ENCODE data around the gene SKI.

SKI gene

GRCh38 chr1:2352341-2352896 is 124.3 kb downstream of the SKI start:
- DNase-seq (ENCODE audit: low read depth): no peak

DNA sequence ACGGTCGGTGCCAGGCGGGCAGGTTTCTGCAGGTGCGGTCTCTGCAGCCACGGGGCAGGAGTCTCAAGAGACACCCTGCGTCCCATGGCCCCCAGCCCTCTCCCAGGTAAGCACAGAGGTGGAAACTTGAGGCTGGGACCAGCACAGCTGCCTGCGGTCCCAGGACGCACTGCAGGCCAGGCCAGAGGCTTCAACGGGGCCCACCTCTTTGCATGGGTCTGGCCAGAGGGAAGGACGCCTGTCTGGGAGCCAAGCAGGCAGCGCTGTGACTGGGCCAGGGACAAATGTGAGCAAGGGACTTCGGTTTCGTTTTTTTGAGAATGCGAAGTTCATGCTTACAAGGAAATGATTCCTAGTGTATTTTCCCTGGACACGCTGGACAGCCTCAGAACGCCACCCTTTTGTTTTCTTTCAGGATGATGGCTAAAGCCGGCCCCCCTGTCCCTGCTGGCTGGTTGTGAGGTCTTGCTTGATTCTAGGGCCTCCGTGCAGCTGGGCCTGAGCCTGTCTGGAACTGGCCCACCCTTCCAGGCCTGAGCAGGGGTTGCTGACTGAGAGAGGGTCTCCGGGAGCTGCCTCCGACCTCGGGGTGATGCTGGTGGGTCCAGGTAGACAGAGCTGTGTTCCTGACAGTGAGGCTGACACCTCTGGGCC is 124.9 kb downstream of the SKI start:
- no peak for DNase-seq (ENCODE audit: low read depth)

GRCh38 chr1:2353551-2354438 is 125.7 kb downstream of the SKI start:
- DNase-seq (ENCODE audit: low read depth): no peak

- DNase-seq (ENCODE audit: low read depth): no peak
Measured at GRCh38 chr1:2354511-2355372, 126.6 kb downstream of the SKI start.

GRCh38 chr1:2355373-2356261 is 127.5 kb downstream of the SKI start:
- DNase-seq (ENCODE audit: low read depth): no peak

GRCh38 chr1:2356401-2356800 is 128.3 kb downstream of the SKI start:
- DNase-seq (ENCODE audit: low read depth): no peak

DNA sequence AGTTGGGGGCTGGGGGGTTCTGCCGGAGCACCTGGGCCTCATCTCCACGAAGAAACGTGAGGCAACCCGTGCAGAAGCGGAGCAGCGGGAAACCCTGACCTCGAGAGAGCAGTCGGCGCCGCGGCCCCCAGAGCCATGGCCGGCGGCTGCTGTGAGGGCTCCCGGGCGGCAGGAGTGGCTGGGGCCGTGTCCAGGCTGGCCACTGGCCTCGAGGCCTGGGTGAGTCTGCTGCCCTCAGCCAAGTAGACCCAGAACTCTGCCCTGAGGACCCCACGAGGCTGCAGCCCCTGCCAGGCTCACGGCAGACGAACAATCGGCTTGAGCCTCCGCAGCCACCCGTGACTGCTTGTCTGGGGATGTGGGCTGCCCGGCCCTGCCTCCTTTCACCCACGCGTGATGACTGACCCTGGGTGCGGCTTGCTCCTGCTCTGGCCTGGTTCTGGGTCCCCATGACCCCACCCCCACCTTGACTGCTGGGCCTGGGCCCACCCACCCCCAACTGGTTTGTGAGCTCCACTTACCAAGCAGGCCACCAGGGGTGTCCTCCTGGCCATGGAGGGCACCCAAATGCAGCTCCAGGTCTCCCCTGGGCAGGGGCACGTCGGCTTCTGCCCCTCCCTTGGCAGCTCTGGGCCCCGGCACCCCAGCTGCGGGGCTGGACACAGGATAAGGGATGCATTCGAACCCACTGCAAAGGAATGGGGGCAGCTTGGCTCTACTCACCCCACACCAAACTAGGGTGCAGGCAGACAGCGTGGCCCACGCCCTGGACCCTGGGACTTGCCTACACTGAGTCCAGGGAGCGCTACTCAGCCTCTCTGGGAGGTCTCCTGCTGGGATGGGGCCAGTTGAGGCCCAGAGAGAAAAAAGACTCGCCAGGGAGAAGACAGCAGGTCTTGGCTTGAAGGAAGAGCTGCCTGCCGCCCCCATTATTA is 129.1 kb downstream of the SKI start:
- no peak for DNase-seq (ENCODE audit: low read depth)

DNA sequence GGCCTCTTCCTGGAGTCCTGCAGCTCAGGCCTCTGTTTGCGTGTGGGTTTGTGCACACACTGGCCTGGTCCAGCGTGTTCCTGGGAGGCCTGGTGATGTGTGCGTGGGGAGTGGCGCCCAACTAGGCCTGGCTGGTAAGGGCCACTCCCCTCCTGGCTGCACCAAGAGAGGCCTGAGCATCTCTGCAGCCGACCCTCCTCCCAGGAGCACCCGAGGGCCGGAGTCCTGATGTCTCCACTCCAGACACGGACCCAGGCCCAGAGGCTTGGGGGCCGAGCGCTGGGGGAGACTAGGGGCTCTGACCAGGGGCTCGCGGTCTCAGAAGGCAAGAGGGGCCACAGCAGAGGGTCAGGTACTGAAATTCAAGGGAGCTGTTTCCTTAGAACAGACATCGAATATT is 130.0 kb downstream of the SKI start:
- no peak for DNase-seq (ENCODE audit: low read depth)

- no peak for DNase-seq (ENCODE audit: low read depth)
Measured at GRCh38 chr1:2358651-2359640, 130.8 kb downstream of the SKI start.
